ENCODE measurements around the gene LRRC55.

GRCh38 chr11:57157624-57158023 is 24.1 kb upstream of the LRRC55 start:
- no peak for TF ChIP-seq TRIM28 (IDR thresholded peaks at IDR 0.05; ENCODE audit: borderline replicate concordance, low read length)
- TF ChIP-seq CTCF (tag by site-specific recombination; IDR thresholded peaks at IDR 0.05) = no peak
- no peak for TF ChIP-seq ZSCAN18 (tag by site-specific recombination; IDR thresholded peaks at IDR 0.05)
- no peak for TF ChIP-seq ZSCAN4 (tag by site-specific recombination; IDR thresholded peaks at IDR 0.05)
- TF ChIP-seq MZF1 (tag by site-specific recombination; IDR thresholded peaks at IDR 0.05; ENCODE audit: borderline replicate concordance) = no peak
- no peak for TF ChIP-seq IKZF3 (tag by site-specific recombination; IDR thresholded peaks at IDR 0.05)
- TF ChIP-seq ZBTB1 (tag by site-specific recombination; IDR thresholded peaks at IDR 0.05) = no peak
- TF ChIP-seq YY1 (tag by site-specific recombination; IDR thresholded peaks at IDR 0.05) = no peak
- TF ChIP-seq ZFP37 (tag by site-specific recombination; IDR thresholded peaks at IDR 0.05) = no peak
